GM18505 (cell line): ENCODE measurements around the gene PTAFR.

Experiments
- ATAC-seq: cut with Tn5 transposase; IDR thresholded peaks from one replicate; pipeline ENCODE4 v1.9.1; 2021; ENCODE audit not compliant: unreplicated experiment
- POLR2A ChIP-seq: IDR thresholded peaks from 4 replicates; pipeline ENCODE4 v1.6.1; 2011; ENCODE audit warnings: borderline replicate concordance; ENCODE audit not compliant: insufficient read depth, insufficient read length; ENCODE audit errors: extremely low read depth

PTAFR gene

DNA sequence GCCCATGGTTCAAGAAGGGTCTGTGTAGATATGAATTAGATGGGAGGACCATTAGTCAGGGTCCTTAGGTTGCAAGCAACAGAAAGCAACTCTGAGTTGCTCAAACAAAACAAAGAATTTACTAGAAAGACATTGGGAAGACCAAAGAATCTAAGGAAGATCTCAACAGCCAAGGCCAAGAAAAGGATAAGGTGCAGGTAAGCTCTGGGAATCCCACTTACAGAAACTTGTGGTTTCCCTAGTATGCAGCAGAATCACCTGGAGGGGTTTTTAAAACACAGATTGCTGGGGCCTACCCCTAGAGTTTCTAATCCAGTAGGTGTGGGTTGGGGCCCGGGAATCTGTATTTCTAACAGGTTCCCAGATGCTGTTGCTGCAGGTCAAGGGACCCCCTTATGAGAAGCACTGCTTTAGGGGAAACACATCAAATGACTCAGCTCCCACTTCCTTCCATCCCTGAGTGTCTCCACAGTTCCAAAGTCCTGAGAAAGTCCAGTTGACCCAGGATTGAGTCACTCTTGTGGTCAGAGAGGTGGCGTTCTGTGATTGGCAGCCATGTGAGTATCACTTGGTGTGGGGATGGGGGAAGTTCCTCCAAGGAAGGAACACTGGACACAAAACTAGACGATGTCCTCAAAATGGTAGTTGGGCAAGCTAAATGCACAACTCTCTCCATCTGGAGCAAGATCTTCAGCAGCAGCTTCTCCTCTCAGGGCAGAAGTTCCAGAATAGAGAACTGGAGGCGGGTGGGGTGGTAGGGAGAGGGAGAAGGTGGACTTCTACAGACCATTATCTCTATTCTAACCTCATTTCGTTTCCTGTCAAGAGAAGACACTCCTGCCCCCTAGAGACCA is 63.9 kb downstream of the PTAFR start:
- ATAC-seq, result no peak

DNA sequence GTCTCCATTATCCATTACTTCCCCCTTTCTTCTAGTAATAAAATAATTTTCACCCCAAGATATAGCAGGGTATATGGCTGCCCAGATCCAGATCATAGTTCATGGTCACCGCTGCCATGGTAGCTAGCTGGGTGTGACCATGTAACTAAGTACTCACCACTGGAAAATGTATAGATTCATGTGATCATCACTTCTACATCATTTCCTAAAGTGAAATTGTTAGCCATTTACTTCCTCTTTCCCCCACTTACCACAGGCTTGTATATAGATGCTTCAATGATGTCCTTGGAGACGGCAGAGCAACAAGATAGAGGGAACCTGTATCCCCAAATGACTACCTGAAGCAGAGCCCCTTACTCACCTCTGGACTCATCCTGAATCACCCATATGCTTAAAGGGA is 65.3 kb downstream of the PTAFR start:
- ATAC-seq, result peak; percentile 53

More for the DNA sequence above, 63.9 kb downstream of the PTAFR start:
- no peak for TF ChIP-seq POLR2A

DNA sequence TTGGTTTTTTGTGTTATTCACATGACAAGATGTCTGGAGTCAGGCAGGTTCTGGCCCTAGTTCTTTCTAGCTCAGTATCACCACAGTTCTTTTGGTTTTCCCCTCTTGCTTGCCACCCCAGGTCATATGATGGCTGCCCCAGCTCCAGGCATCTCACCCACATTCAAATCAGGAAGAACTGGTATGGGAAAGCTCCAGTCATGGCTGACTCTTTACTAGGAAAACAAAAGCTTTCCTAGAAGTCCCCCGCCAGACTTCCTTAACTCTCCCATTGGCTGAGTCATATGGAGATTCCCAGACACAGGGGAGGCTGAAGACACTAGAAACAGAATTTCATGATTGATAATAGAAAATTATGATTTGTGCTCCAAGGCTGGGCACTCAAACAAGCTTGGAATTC is 65.9 kb downstream of the PTAFR start:
- TF ChIP-seq POLR2A, result no peak
- no peak for ATAC-seq

More for the DNA sequence above, 65.3 kb downstream of the PTAFR start:
- no peak for TF ChIP-seq POLR2A

DNA sequence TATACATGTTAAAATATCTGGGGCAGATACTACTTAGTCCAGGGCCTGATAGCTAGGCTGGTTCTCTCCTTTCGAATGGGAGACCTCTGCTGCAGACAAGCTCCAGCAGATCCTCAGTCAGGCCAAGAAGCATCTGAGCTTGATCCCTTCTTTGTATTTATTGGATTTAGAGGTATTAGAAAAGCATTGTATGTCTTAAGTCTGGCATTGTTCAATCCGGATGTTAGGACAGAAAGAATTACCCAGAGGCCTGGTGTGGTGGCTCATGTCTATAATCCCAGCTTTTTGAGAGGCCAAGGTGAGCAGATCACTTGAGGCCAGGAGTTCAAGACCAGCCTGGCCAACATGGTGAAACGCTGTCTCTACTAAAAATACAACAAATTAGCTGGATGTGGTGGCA is 66.9 kb downstream of the PTAFR start:
- TF ChIP-seq POLR2A, result no peak
- ATAC-seq, result no peak

DNA sequence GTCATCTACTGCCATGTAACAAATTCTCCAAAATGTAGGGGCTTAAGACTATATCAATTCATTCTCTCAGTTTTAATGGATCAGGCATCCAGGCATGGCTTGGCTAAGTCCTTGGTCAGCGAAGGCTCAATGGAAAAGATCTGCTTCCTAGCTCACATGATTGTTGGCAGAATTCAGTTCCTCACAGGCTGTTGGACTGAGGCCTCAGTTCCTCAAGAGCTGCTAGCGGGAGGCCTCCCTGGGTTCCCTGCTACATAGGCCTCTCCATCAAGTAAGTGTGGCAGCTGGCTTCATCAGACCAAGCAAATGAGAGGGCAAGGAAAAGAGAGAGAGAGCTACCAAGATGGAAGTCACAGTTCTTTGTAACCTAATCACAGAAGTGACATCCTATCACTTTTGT is 68.5 kb downstream of the PTAFR start:
- ATAC-seq, result no peak
- no peak for TF ChIP-seq POLR2A

DNA sequence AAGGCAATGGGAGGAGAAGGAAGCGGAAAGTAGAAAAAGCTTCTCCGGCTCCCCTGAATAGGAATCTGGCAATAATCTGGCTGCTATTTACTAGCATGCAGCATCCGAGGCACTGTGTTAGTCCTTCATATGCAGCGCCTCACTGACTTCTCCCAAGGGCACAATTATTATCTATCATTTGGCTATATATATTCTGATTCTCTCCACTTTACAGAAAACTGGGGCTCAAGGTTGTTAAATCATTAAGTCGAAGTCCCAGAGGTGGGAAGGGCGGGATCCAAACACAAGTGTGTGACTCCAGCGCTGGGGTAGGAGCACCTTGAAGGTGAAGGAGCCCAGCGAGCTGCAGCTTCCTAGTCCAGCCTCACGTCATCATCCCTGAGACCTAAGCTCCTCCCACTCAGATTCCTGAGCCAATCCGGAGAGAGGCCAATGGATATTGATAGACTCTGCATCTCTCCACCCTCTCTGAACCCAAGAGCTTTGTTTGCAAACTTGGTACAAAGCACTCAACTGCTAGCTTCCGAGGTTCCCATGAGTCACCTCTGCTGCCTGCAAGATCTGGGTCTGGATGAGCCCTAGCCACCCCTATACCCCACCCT is 71.5 kb downstream of the PTAFR start:
- ATAC-seq, result no peak
- TF ChIP-seq POLR2A, result no peak

DNA sequence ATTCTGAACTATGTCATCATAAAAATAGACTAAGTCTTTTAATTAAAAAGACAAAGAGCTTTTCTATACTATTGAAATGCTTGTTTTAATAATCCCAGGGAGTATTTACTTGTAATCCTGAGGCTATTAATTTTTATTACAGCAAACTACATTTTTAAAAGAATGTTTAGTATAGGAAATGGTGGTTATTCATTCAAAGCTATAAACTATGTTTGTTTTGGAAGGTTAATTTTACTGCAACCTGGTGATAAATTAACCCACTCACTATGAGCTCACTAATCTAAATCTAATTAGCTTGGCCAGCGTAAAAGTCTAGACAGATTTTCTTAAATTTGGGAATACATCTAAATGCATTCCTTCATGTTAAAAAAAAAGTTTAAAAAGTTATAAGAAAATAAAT is 74.3 kb downstream of the PTAFR start:
- TF ChIP-seq POLR2A, result no peak
- no peak for ATAC-seq

DNA sequence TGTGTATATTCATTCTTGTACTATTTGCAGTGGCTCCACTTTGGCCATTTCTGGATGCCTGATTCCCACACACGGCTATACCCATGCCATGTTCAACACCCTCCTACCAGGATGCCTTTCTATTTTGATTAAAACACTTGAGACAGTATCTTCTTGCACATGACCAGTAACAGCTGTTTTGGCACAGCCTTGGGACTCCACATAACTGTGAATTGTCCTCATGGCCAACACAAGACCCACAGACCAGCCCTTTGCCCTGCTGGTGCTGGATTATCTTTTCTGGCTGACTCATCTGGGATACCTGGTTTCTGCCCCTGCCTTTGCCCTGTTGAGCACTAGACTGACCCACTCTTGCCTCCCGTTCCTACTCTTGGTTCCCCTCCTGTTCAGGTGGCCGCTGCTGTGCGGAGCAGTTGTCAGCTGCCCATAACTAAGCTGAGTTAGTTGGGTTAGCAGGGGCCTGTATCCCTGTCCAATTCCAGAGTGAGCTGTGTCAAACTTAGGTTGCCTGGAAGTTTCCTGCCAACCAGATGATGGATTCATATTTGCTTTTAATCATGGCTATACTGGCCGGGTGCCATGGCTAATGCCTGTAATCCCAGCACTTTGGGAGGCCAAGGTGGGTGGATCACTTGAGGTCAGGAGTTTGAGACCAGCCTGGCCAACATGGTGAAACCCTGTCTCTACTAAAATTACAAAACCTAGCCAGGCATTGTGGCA is 77.3 kb downstream of the PTAFR start:
- no peak for ATAC-seq

More for the DNA sequence above, 77.3 kb downstream of the PTAFR start:
- no peak for TF ChIP-seq POLR2A
